Measurements from ENCODE around the gene CDC5L. TPM values are rescaled to one million over a fixed set of nuclear protein-coding genes. Genes with fewer than 3 reads are reported as not detected.
"Not testable (repeated sequence)": the region's sequence is repeated elsewhere in the genome, so short reads cannot be mapped to it uniquely, and the experiment has no call there.

CDC5L gene
- total RNA-seq, 6 donors from 2014 or later, result 5.4 to 24.0 (median 13.8) TPM

- Histone ChIP-seq H3K36me3 (peaks cover 0 to 45% (median 2%) of the 10 kb centered on the region in 4 donors), H3K27me3 (no peaks in the 10 kb centered on the region), H3K4me1 (peaks cover 0 to 9% (median 3%) of the 10 kb centered on the region in 4 donors), H3K4me3 (no peak overlapping the region), H3K9me3 (peaks cover 10 to 15% (median 12%) of the 10 kb centered on the region in 4 donors), H3K27ac (no peak overlapping the region)
- ATAC-seq (ENCODE audit: low FRiP score in 2 of 2), result no peak
- no peak for DNase-seq
- TF ChIP-seq POLR2AphosphoS5 (IDR thresholded peaks at IDR 0.05), result no peak
- no peak for TF ChIP-seq EP300 (IDR thresholded peaks at IDR 0.05)
- no peak for TF ChIP-seq POLR2A (IDR thresholded peaks at IDR 0.05)
- TF ChIP-seq CTCF (IDR thresholded peaks at IDR 0.05), result no peak
These were observed 55.4 kb downstream of the CDC5L start for GRCh38 chr6:44442833-44443444.

- no peak for DNase-seq
- WGBS, 2 donors, result 71 to 91% methylated on average over 1 of the region's 1 CpG
- H3K4me1 ChIP-seq, result peaks cover 0 to 9% (median 3%) of the 10 kb centered on the region in 4 donors
- H3K4me3 ChIP-seq, result no peak overlapping the region
- peaks cover 0 to 50% (median 5%) of the 10 kb centered on the region in 4 donors for H3K36me3 ChIP-seq
- no peak overlapping the region for H3K27ac ChIP-seq
- no peak for ATAC-seq (ENCODE audit: low FRiP score in 2 of 2)
- no peaks in the 10 kb centered on the region for H3K27me3 ChIP-seq
- peaks cover 10 to 15% (median 12%) of the 10 kb centered on the region in 4 donors for H3K9me3 ChIP-seq
- TF ChIP-seq CTCF (IDR thresholded peaks at IDR 0.05) (no peak), POLR2A (IDR thresholded peaks at IDR 0.05) (no peak)
These were observed 57.3 kb downstream of the CDC5L start for GRCh38 chr6:44444853-44445252.

GRCh38 chr6:44446626-44447300, 59.3 kb downstream of the CDC5L start:
- Histone ChIP-seq H3K9me3 (peaks cover 10 to 15% (median 12%) of the 10 kb centered on the region in 4 donors), H3K36me3 (peaks cover 0 to 44% (median 6%) of the 10 kb centered on the region in 4 donors), H3K27me3 (no peaks in the 10 kb centered on the region), H3K4me3 (no peak overlapping the region), H3K27ac (no peak overlapping the region), H3K4me1 (peaks cover 0 to 9% (median 3%) of the 10 kb centered on the region in 4 donors)
- 53 to 55% methylated on average over 4 of the region's 4 CpGs for WGBS, 2 donors
- ATAC-seq (ENCODE audit: low FRiP score in 2 of 2), result no peak
- TF ChIP-seq EP300 (IDR thresholded peaks at IDR 0.05) (no peak), POLR2AphosphoS5 (IDR thresholded peaks at IDR 0.05) (no peak), POLR2A (IDR thresholded peaks at IDR 0.05) (no peak), CTCF (IDR thresholded peaks at IDR 0.05) (no peak)
- DNase-seq, result no peak

GRCh38 chr6:44449181-44449580, 61.7 kb downstream of the CDC5L start:
- peaks cover 0 to 48% (median 7%) of the 10 kb centered on the region in 4 donors for H3K36me3 ChIP-seq

GRCh38 chr6:44451803-44452695, 64.5 kb downstream of the CDC5L start:
- peaks cover 4 to 8% (median 7%) of the 10 kb centered on the region in 4 donors for H3K4me1 ChIP-seq
- H3K27me3 ChIP-seq, result no peaks in the 10 kb centered on the region
- peak in 1 of 2 donors; percentile 8 for DNase-seq
- no peaks in the 10 kb centered on the region for H3K9me3 ChIP-seq
- H3K36me3 ChIP-seq, result peaks cover 0 to 24% (median 7%) of the 10 kb centered on the region in 4 donors
- H3K4me3 ChIP-seq, result no peak overlapping the region
- no peak for ATAC-seq (ENCODE audit: low FRiP score in 2 of 2)
- TF ChIP-seq POLR2AphosphoS5 (IDR thresholded peaks at IDR 0.05) (no peak), CTCF (IDR thresholded peaks at IDR 0.05) (no peak), EP300 (IDR thresholded peaks at IDR 0.05) (no peak), POLR2A (IDR thresholded peaks at IDR 0.05) (no peak)
- no peak overlapping the region for H3K27ac ChIP-seq
- WGBS, 2 donors, result 90 to 94% methylated on average over 9 to 11 of the region's 11 CpGs

More at GRCh38 chr6:44449181-44449580, 61.7 kb downstream of the CDC5L start:
- not testable (repeated sequence) for H3K27me3 ChIP-seq; H3K27ac ChIP-seq; H3K4me1 ChIP-seq; H3K9me3 ChIP-seq; H3K4me3 ChIP-seq; ATAC-seq (ENCODE audit: low FRiP score in 2 of 2); DNase-seq
- 92 to 97% methylated on average over 2 of the region's 2 CpGs for WGBS, 2 donors

Data from upper lobe of left lung (tissue), 6 donors.